GM12878 (cell line): ENCODE results near the gene ADGRA3. TPM values are rescaled to one million over a fixed set of nuclear protein-coding genes. Genes with fewer than 3 reads are reported as not detected.
A peak's percentile ranks its signal among the peaks of the same experiment; 100 is the strongest.
"Not testable (repeated sequence)": the region's sequence is repeated elsewhere in the genome, so short reads cannot be mapped to it uniquely, and the experiment has no call there.

ENCODE experiments used
- ATAC-seq: fragments of 200-7000 bp; cut with Tn5 transposase; 3 replicates; pipeline ENCODE4 v1.9.1; 2020; ENCODE audit warnings: mild to moderate bottlenecking, moderate library complexity
- BruUV-seq: library from RNA; stranded (reverse); fragments of 400-500 nt; replicated peaks from 2 replicates; lab custom pipeline; 2021; lab: Mats Ljungman, UMichigan
- CTCF ChIA-PET: fragments of 300-600 bp; sonication (Branson Sonifier 250); formaldehyde crosslinking; extraction: SDS; loops from one replicate; lab custom pipeline; 2021; ENCODE audit warnings: inconsistent platforms; lab: Yijun Ruan, JAX
- POLR2A ChIA-PET: fragments of 350-600 bp; formaldehyde crosslinking; extraction: SDS; loops from one replicate; lab custom pipeline; 2021; ENCODE audit warnings: inconsistent platforms; lab: Charles Lee
- RAD21 ChIA-PET: fragments of 300-600 bp; sonication (Branson Sonifier 250); formaldehyde crosslinking; loops from one replicate; lab custom pipeline; 2023; ENCODE audit warnings: antibody characterized with exemption; ENCODE audit not compliant: unreplicated experiment; lab: Charles Lee
- SMC1A ChIA-PET: fragments of 300-600 bp; sonication (Branson Sonifier 250); formaldehyde crosslinking; loops from one replicate; lab custom pipeline; 2023; ENCODE audit not compliant: unreplicated experiment, uncharacterized antibody; lab: Charles Lee
- DNase-seq: peaks from one replicate; pipeline ENCODE4 v3.0.0-alpha.2; 2011; ENCODE audit warnings: low read depth, low spot score
- FAIRE-seq: peaks from 3 replicates; lab custom pipeline; 2011; peaks lifted over from hg19 to GRCh38; lab: Jason Lieb, UNC
- H2AFZ ChIP-seq: 2 replicates; pipeline ENCODE4 v1.6.0; 2011; ENCODE audit warnings: low read depth, low read length, control low read depth; ENCODE audit not compliant: control insufficient read depth
- H3K27ac ChIP-seq: 2 replicates; pipeline ENCODE4 v1.5.1; 2011; ENCODE audit warnings: control low read depth; ENCODE audit not compliant: control insufficient read depth, insufficient read depth
- H3K27me3 ChIP-seq, 2 experiments: replicated peaks in 1 of 2; 2 replicates each; pipeline versions ENCODE4 v1.6.0 to v1.6.1; 2011; ENCODE audit warnings: low read length in 1 of 2; ENCODE audit not compliant: control insufficient read depth in 2 of 2, insufficient read depth in 2 of 2
- H3K36me3 ChIP-seq, 2 experiments: 2 replicates each; pipeline ENCODE4 v1.5.1; 2011; ENCODE audit warnings: low read length in 1 of 2; ENCODE audit not compliant: control insufficient read depth in 2 of 2, insufficient read depth in 2 of 2
- H3K4me1 ChIP-seq: 2 replicates; pipeline ENCODE4 v1.6.1; 2011; ENCODE audit warnings: mild to moderate bottlenecking, low read length, moderate library complexity, mixed read lengths; ENCODE audit not compliant: control insufficient read depth, insufficient read depth
- H3K4me2 ChIP-seq: 2 replicates; pipeline ENCODE4 v1.6.0; 2011; ENCODE audit warnings: control low read depth; ENCODE audit not compliant: control insufficient read depth, insufficient read depth
- H3K4me3 ChIP-seq: fragments of 200-600 bp; sonication (generic); 2 replicates; pipeline ENCODE4 v1.5.1; 2016
- H3K79me2 ChIP-seq: 2 replicates; pipeline ENCODE4 v1.6.0; 2011; ENCODE audit warnings: low read length; ENCODE audit not compliant: control insufficient read depth, insufficient read depth
- H3K9ac ChIP-seq: 2 replicates; pipeline ENCODE4 v1.8.0; 2011; ENCODE audit warnings: low read length, control low read depth, mixed read lengths; ENCODE audit not compliant: control insufficient read depth, insufficient read depth
- H3K9me3 ChIP-seq: replicated peaks from 3 replicates; pipeline ENCODE4 v1.5.1; 2011; ENCODE audit warnings: mild to moderate bottlenecking, low read length; ENCODE audit not compliant: control insufficient read depth, insufficient read depth
- H4K20me1 ChIP-seq: 2 replicates; pipeline ENCODE4 v1.6.0; 2011; ENCODE audit not compliant: control insufficient read depth, insufficient read depth
- BACH1 ChIP-seq: fragments of 450-650 bp; IDR thresholded peaks from 2 replicates; pipeline ENCODE4 v1.6.1; 2017; ENCODE audit warnings: mild to moderate bottlenecking, borderline replicate concordance
- BMI1 ChIP-seq: fragments of 450-650 bp; IDR thresholded peaks from 2 replicates; pipeline ENCODE4 v1.6.1; 2016; ENCODE audit warnings: mild to moderate bottlenecking, moderate library complexity, borderline replicate concordance
- ETV6 ChIP-seq, 2 experiments: fragments of 450-650 bp in 1 of 2; IDR thresholded peaks in 1 of 2; conservative IDR thresholded peaks in 1 of 2; 2 replicates each; pipeline ENCODE4 v1.6.1; 2014; ENCODE audit warnings: antibody characterized with exemption in 1 of 2, borderline replicate concordance in 1 of 2, low read depth in 1 of 2, mild to moderate bottlenecking in 1 of 2, moderate library complexity in 1 of 2
- EZH2 ChIP-seq: IDR thresholded peaks from 2 replicates; pipeline ENCODE4 v1.6.1; 2012; ENCODE audit warnings: low read depth, mild to moderate bottlenecking, control low read depth, inconsistent platforms, low read length, borderline replicate concordance; ENCODE audit not compliant: control insufficient read depth
- FOS ChIP-seq: IDR thresholded peaks from 3 replicates; pipeline ENCODE4 v1.6.1; 2011; ENCODE audit warnings: borderline replicate concordance; ENCODE audit not compliant: insufficient read length; ENCODE audit errors: extremely low read depth
- IRF4 ChIP-seq: IDR thresholded peaks from 2 replicates; pipeline ENCODE4 v1.6.1; 2011; ENCODE audit warnings: low read depth, low read length
- REST ChIP-seq: IDR thresholded peaks from 2 replicates; pipeline ENCODE4 v1.6.1; 2012; ENCODE audit warnings: mild to moderate bottlenecking, low read depth, low read length
- ZBTB40 ChIP-seq: fragments of 450-650 bp; IDR thresholded peaks from 2 replicates; pipeline ENCODE4 v1.6.1; 2016; ENCODE audit warnings: mild to moderate bottlenecking, moderate library complexity, borderline replicate concordance
- WGBS: methylation state at CpG from one replicate; pipeline ENCODE4 v1.1.6; 2016; ENCODE audit warnings: low lambda C conversion rate; ENCODE audit not compliant: insufficient replicate concordance, insufficient coverage; ENCODE audit errors: missing lambda C conversion rate; 5-methylcytosine and 5-hydroxymethylcytosine counted together
- in situ Hi-C: fragments of 300-500 bp; cut with MboI; formaldehyde crosslinking; loops from 9 replicates; pipeline ENCODE4 v1.14.3; 2018; ENCODE audit warnings: mixed read lengths
- intact Hi-C: fragments of 100-400 bp; cut with micrococcal nuclease; formaldehyde crosslinking; loops from one replicate; pipeline ENCODE4 v1.14.2; 2022; ENCODE audit not compliant: unreplicated experiment
- polyA plus RNA-seq, 11 experiments: library from polyadenylated mRNA; depleted of rRNA in 4 of 11; unstranded in 6 of 11; stranded (reverse) in 5 of 11; fragments of >200 nt; fragmentation: Nextera tagmentation in 4 of 11; fragmentation: Illumina TruSeq in 1 of 11; extraction: Ambion mirVana in 4 of 11; extraction: Trizol in 1 of 11; gene quantifications; 1 replicate in 1 of 11; 2 replicates in 10 of 11; pipeline versions ENCODE4 v1.2.1 to v1.2.3, GENCODE V29; 2011 to 2016; ENCODE audit warnings: inconsistent platforms in 2 of 11, missing spikeins in 2 of 11, low read depth in 1 of 11
- total RNA-seq, 4 experiments: library from RNA; depleted of rRNA in 3 of 4; stranded (reverse); fragments of >200 nt in 3 of 4; fragmentation: Illumina TruSeq in 1 of 4; extraction: Trizol in 1 of 4; gene quantifications; 2 replicates each; pipeline versions ENCODE4 v1.2.1 to v1.2.3, GENCODE V29; 2013 to 2021

The ADGRA3 gene
- total and polyA plus RNA-seq, 10 of the 15 experiments (the other 5 are each of a cell fraction or from before 2014, with no cell fraction given): 0.24 to 66.2 (median 2.5) TPM

- CTCF ChIA-PET: interaction anchor here (1.1 to 1.5 kb wide), 3 partner anchors 7 to 593 kb away, joined by 3 to 4 read pairs (median 3); no protein-coding TSS in a partner anchor
Measured at GRCh38 chr4:22382216-22382615, 133.7 kb downstream of the ADGRA3 start.

GRCh38 chr4:22372986-22373385, 142.9 kb downstream of the ADGRA3 start:
- Histone ChIP-seq H3K4me2 (no peak overlapping the region), H3K36me3 (no peaks in the 10 kb centered on the region), H4K20me1 (no peaks in the 10 kb centered on the region), H3K79me2 (no peaks in the 10 kb centered on the region), H3K27ac (no peak overlapping the region), H3K9me3 (no peaks in the 10 kb centered on the region), H3K9ac (no peak overlapping the region), H2AFZ (no peak overlapping the region), H3K27me3 (no peaks in the 10 kb centered on the region), H3K4me3 (no peak overlapping the region), H3K4me1 (no peaks in the 10 kb centered on the region)
- in situ Hi-C loops: no loop called here
- BruUV-seq: no TSS peak
- intact Hi-C loops: no loop called here
- DNase-seq (no peak), ATAC-seq (no peak), FAIRE-seq (no peak)
- ChIA-PET SMC1A (interaction anchor here (1.1 to 1.8 kb wide), 4 partner anchors 8 to 75 kb away, joined by 3 to 7 read pairs (median 4); no protein-coding TSS in a partner anchor), POLR2A (no interaction called here), RAD21 (no interaction called here), CTCF (interaction anchor here (1.2 to 2.7 kb wide), 3 partner anchors 16 to 233 kb away, joined by 3 to 13 read pairs (median 6); no protein-coding TSS in a partner anchor)
- 61% methylated on average over 3 of the region's 3 CpGs for WGBS
- no peak for TF ChIP-seq ETV6 (conservative IDR thresholded peaks at IDR 0.05 in 1 of 2, IDR thresholded peaks at IDR 0.05 in 1 of 2; ENCODE audit: borderline replicate concordance in 1 of 2, low read depth in 1 of 2)
- no peak for TF ChIP-seq REST
- no peak for TF ChIP-seq BACH1
- TF ChIP-seq ZBTB40: no peak
- TF ChIP-seq FOS: no peak
- no peak for TF ChIP-seq IRF4
- TF ChIP-seq EZH2: no peak

More at GRCh38 chr4:22382216-22382615, 133.7 kb downstream of the ADGRA3 start:
- H3K36me3 ChIP-seq, RAD21 ChIA-PET, in situ Hi-C loops, H3K4me3 ChIP-seq, H4K20me1 ChIP-seq, DNase-seq, H3K9ac ChIP-seq, H3K79me2 ChIP-seq, FAIRE-seq, H3K27ac ChIP-seq, H2AFZ ChIP-seq, H3K27me3 ChIP-seq, H3K4me2 ChIP-seq, intact Hi-C loops, BruUV-seq, POLR2A ChIA-PET, H3K4me1 ChIP-seq, H3K9me3 ChIP-seq: not testable (repeated sequence)
- 0 out of 2 replicates have a peak, but pooled peaks have one; percentile 28 for TF ChIP-seq BMI1
- ATAC-seq: peak; percentile 24
- SMC1A ChIA-PET: interaction anchor here (1.4 kb wide), 1 partner anchor 10 kb away, joined by 4 read pairs; no protein-coding TSS in a partner anchor
- 9% methylated on average over 3 of the region's 3 CpGs for WGBS
